T-helper 22 cell (primary cell): ENCODE measurements around the gene KDM2B.

ENCODE experiments used
- DNase-seq: peaks from one replicate; pipeline ENCODE4 v3.0.0-alpha.2; 2020; ENCODE audit warnings: low read depth

The KDM2B gene

GRCh38 chr12:121461048-121461447 lies 119.8 kb downstream of the KDM2B start:
- no peak for DNase-seq

- no peak for DNase-seq
These were observed 124.3 kb downstream of the KDM2B start for GRCh38 chr12:121456551-121456950.

- no peak for DNase-seq
These were observed 124.9 kb downstream of the KDM2B start for GRCh38 chr12:121455766-121456420.

GRCh38 chr12:121454921-121455320 lies 125.9 kb downstream of the KDM2B start:
- no peak for DNase-seq

GRCh38 chr12:121453629-121454028 lies 127.2 kb downstream of the KDM2B start:
- no peak for DNase-seq

GRCh38 chr12:121452985-121453360 lies 127.8 kb downstream of the KDM2B start:
- DNase-seq = no peak

- DNase-seq = no peak
These were observed 128.4 kb downstream of the KDM2B start for GRCh38 chr12:121452340-121452984.

GRCh38 chr12:121451961-121452339 lies 128.9 kb downstream of the KDM2B start:
- no peak for DNase-seq

- no peak for DNase-seq
These were observed 132.0 kb downstream of the KDM2B start for GRCh38 chr12:121448771-121449315.

GRCh38 chr12:121446750-121447149 lies 134.1 kb downstream of the KDM2B start:
- DNase-seq = no peak

GRCh38 chr12:121444842-121445202 lies 136.0 kb downstream of the KDM2B start:
- DNase-seq = no peak

GRCh38 chr12:121443911-121444841 lies 136.6 kb downstream of the KDM2B start:
- no peak for DNase-seq

GRCh38 chr12:121443193-121443870 lies 137.5 kb downstream of the KDM2B start:
- no peak for DNase-seq

- DNase-seq = no peak
These were observed 138.5 kb downstream of the KDM2B start for GRCh38 chr12:121442028-121442948.

GRCh38 chr12:121441555-121441954 lies 139.3 kb downstream of the KDM2B start:
- no peak for DNase-seq

- no peak for DNase-seq
These were observed 140.1 kb downstream of the KDM2B start for GRCh38 chr12:121440768-121441167.

- DNase-seq = no peak
These were observed 141.1 kb downstream of the KDM2B start for GRCh38 chr12:121439715-121440114.

- DNase-seq = no peak
These were observed 141.9 kb downstream of the KDM2B start for GRCh38 chr12:121438905-121439304.

GRCh38 chr12:121436706-121437105 lies 144.1 kb downstream of the KDM2B start:
- no peak for DNase-seq

GRCh38 chr12:121432740-121433480 lies 147.9 kb downstream of the KDM2B start:
- no peak for DNase-seq
